ENCODE results near the gene GET3. TPM values are rescaled to one million over a fixed set of nuclear protein-coding genes. Genes with fewer than 3 reads are reported as not detected.

GET3 gene
- polyA plus RNA-seq, 4 donors, result 80.1 to 95.8 (median 88.6) TPM

- no peak for DNase-seq (ENCODE audit: low read depth in 4 of 4, low spot score in 3 of 4)
These were observed 41.0 kb downstream of the GET3 start for GRCh38 chr19:12778017-12778904.

DNA sequence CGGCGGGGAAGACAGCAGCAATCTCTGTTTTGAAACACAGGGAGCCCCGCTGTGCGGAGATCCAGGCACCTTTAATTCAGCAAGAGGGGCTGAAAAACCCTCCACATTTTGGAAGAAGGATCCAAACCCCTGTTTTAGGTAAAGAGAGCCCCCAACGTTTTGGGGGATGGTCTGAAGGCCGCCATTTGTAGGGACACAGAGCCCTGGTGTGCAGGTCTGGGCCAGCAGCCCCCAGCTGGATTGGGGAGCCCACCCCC, 41.5 kb downstream of the GET3 start:
- DNase-seq (ENCODE audit: low read depth in 4 of 4, low spot score in 3 of 4), result no peak

DNA sequence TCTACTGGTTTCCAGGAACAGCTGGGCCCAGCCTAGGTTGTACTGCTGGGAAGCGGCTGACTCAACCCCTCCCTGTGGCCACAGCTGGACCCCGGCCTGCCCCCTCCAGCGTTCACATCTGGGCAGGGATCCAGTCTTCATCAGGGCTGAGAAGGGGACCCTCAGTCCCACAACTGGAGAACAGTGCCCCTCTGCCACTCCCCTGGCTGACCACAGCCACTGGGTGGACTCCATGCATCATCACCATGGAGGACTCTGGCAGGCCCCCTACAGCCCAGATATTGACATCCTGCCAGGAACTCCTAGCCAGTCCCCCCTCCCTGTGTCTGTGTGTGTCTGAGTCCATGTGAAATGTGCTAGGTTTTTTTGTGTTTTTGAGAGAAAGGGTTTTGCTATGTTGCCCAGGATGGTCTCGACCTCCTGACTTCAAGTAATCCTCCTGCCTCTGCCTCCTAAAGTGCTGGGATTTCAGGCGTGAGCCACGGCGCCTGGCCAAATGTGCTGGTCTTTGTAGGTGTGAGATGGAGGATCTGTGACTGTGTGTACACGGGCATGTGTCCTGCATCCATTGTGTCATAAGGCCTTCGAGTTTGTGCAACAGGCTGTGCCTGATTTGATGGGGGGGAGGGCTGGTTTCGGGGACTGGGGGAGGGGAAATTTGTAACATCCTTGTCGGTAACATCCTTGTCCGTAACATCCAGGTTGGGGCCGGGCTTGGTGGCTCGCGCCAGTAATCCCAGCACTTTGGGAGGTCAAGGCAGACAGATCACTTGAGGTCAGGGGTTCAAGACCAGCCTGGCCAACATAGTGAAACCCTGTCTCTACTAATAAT, 42.1 kb downstream of the GET3 start:
- DNase-seq (ENCODE audit: low read depth in 4 of 4, low spot score in 3 of 4), result no peak

DNA sequence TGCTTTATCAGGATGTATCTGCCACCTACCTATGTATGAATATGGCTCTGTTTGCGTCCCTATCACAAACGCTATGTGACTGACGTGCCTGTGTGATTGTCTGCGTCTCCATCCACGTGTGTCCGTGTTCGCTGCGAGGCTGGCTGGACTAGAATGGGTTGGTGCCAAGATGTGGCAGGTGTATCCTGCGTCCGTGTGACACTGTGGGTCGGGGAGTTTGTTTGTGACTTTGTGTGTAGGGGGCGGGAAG, 44.8 kb downstream of the GET3 start:
- DNase-seq (ENCODE audit: low read depth in 4 of 4, low spot score in 3 of 4), result no peak

- no peak for DNase-seq (ENCODE audit: low read depth in 4 of 4, low spot score in 3 of 4)
These were observed 45.4 kb downstream of the GET3 start for GRCh38 chr19:12782424-12783290.

- no peak for DNase-seq (ENCODE audit: low read depth in 4 of 4, low spot score in 3 of 4)
These were observed 46.1 kb downstream of the GET3 start for GRCh38 chr19:12783291-12783848.

DNA sequence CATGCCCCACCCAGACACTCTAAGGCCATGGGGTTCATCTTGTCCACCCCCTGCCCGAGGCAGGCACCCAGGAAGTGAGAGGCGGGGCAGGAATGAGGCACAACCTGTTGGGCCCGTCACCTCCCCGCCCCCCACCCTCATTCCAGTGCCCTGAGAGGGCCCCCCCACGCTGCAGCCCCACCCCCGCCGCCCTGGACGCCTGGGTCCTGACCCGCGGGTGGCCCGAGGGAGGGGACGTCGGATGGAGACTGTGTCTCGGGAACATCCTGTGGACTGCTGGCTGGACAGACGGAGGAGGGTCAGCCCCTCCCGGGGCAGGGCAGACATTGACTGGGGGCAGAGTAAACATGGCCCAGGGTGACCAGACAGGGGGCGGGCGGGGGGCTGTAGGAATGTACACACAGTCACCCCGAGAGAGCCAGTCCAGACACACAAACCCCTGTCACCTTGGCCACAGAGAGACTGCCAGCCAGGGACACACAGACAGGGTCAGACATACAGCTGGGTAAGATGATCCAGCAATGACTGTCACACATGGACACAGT, 46.6 kb downstream of the GET3 start:
- no peak for DNase-seq (ENCODE audit: low read depth in 4 of 4, low spot score in 3 of 4)

DNA sequence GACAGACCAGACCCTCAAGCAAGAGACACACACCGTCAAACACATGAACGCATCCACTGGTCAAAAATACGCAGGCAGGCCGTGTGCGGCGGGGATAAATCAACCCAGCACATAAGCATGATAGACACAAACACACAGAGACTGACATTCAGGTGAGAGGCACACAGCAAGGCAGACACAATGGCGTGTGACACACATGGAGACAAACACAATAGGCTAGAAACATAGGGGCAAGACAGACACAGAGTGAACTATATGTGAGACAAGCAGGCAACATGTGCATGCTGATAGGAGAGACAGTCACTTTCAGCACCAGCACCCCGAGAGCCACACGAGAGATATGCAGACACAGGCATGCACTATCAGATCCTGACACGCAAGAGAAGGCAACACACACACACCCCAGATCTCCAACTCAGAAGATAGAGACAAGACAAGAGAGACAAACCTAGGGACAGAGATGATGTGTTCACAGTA, 47.1 kb downstream of the GET3 start:
- DNase-seq (ENCODE audit: low read depth in 4 of 4, low spot score in 3 of 4), result no peak

GRCh38 chr19:12784871-12785430, 47.7 kb downstream of the GET3 start:
- DNase-seq (ENCODE audit: low read depth in 4 of 4, low spot score in 3 of 4), result no peak

DNA sequence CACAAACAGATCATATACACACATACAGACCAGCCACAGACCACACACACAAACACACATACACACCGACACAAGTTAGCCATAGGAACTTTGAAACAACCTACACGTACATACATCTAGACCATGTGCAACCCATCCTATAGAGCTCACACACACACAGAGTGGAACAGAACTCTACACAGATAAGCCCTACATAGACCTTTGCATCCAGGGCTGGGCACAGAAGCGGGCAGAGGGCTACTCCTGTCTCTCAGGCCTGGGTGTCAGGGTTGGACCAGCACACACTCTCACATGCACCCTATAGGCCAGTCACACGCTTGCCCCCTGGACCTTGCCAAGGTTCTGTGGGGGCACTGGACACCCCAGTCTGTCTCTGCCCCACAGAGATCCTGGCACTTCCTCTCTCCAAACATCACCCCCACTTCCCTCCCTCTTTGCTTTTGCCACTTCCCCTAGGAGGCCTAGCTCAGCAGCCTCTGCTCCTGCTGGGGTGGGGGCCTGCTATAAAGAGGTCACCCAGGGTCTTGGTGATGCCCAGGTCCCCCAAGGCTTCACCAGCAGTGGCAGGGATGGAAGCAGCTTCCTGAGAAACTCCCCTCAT, 48.2 kb downstream of the GET3 start:
- no peak for DNase-seq (ENCODE audit: low read depth in 4 of 4, low spot score in 3 of 4)

- no peak for DNase-seq (ENCODE audit: low read depth in 4 of 4, low spot score in 3 of 4)
These were observed 49.0 kb downstream of the GET3 start for GRCh38 chr19:12786141-12786870.

- no peak for DNase-seq (ENCODE audit: low read depth in 4 of 4, low spot score in 3 of 4)
These were observed 49.7 kb downstream of the GET3 start for GRCh38 chr19:12786952-12787351.

- DNase-seq (ENCODE audit: low read depth in 4 of 4, low spot score in 3 of 4), result no peak
These were observed 50.2 kb downstream of the GET3 start for GRCh38 chr19:12787458-12787857.

DNA sequence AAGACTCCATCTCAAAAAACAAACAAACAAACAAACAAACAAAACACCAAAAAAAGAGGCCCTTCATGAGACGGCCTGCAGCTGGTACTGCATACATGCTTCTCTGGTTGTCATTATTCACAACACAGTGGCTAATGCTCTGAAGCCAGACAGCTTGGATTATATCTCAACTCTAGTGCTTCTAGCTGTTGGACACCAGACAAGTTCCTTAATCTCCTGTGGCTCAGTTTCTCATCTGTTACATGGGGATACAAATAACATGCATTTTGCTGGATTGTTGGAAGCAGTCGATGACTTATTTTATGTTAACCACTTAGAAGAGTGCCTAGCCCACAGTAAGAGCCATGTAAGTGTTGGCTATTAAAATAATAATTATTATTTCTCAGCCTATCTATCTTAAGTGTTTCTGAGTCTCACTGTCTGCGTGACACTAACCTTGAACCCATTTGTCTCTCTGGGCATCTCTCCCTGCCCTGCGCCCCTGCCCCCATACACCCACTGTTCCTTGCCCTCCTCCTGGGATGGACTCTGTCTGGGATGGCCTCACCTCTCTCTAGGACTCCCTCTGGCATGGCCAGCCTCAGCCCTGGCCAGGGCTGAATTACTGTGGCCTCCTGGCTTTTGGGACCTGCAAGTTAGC, 50.9 kb downstream of the GET3 start:
- DNase-seq (ENCODE audit: low read depth in 4 of 4, low spot score in 3 of 4), result no peak

DNA sequence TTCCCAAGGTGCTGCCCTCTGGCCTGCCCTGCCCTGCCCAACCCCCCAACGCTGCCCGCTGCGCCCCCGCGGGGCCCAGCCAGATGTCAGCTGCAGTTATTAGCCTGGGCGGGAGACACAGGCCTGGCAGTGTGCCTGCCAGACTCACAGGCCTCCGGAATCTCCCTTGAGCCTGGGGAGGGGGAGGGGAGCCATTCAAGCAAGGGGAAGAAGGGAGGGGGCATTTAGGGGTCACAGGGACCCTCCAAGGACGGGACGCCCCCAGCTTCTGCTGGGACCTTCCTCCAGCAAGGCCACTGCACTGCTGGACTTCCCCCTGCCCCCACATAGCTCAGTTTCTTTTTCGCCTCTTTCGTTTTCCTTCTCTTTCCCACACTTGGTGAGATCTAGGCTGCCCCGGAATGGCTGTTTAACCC, 51.4 kb downstream of the GET3 start:
- DNase-seq (ENCODE audit: low read depth in 4 of 4, low spot score in 3 of 4), result no peak

DNA sequence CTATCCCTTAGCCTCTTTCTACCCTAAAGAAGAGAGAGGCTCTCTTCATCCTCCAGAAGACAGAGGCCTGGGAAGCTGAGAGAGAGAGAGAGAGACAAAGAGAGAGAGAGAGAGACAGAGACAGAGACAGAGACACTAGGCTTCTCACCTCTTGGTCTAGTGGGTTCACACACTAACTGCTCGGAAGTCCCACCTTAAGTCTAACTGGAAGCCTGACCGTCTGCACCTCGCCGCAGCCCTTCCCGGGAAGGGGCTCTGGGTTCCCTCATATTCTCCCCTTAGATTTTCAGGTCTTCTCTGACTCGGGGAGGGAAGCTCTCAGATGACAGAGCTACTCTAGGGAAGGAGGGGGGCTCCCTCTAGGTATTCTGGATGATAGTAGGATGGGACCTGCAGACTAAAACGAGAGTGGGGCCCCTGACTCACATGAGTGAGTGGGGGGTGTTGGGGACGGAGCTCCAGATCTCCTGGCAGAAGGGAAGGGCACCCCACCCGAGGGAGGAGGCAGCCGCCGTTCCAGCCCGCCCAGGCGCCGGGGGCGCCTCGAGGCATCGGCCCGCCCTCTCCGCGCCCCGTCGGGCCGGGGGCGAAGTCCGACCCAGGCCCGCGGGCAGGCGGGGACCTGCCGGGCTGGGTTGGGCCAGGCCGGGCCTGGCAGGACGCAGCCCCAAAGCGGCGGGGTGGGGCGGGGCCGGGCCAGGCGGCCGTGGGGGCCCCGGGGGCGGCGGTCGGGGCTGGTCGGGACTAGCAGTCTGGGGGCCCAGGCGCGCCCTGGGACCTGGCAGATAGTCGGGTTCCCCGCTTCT, 52.0 kb downstream of the GET3 start:
- no peak for DNase-seq (ENCODE audit: low read depth in 4 of 4, low spot score in 3 of 4)

- peak in 1 of 4 donors; percentile 89 for DNase-seq (ENCODE audit: low read depth in 4 of 4, low spot score in 3 of 4)
These were observed 52.8 kb downstream of the GET3 start for GRCh38 chr19:12789904-12790619.

Measured in right renal pelvis (tissue), 4 donors.